Suprapubic skin (tissue), 4 donors: Measurements from ENCODE around the gene ITGB1BP2. TPM values are rescaled to one million over a fixed set of nuclear protein-coding genes. Genes with fewer than 3 reads are reported as not detected.

ENCODE experiments used
- DNase-seq, 2 donors: peaks; one replicate each; pipeline ENCODE4 v3.0.0-alpha.2; 2019; ENCODE audit warnings: low spot score in 2 of 2
- H3K27ac ChIP-seq: fragments of 200-600 bp; sonication (generic); one replicate; pipeline ENCODE4 v1.5.1; 2019
- H3K27me3 ChIP-seq: fragments of 200-600 bp; sonication (generic); one replicate; pipeline ENCODE4 v1.5.1; 2019
- H3K36me3 ChIP-seq: fragments of 200-600 bp; sonication (generic); one replicate; pipeline ENCODE4 v1.5.1; 2019
- H3K4me1 ChIP-seq: fragments of 200-600 bp; sonication (generic); one replicate; pipeline ENCODE4 v1.5.1; 2019
- H3K4me3 ChIP-seq: fragments of 200-600 bp; sonication (generic); one replicate; pipeline ENCODE4 v1.5.1; 2019; ENCODE audit warnings: mild to moderate bottlenecking
- H3K9me3 ChIP-seq: fragments of 200-600 bp; sonication (generic); one replicate; pipeline ENCODE4 v1.5.1; 2019
- EP300 ChIP-seq: sonication (generic); formaldehyde crosslinking; IDR thresholded peaks from one replicate; pipeline ENCODE4 v1.6.1; 2017; ENCODE audit warnings: antibody characterized with exemption
- POLR2A ChIP-seq, 2 donors: fragments of 450-650 bp; IDR thresholded peaks; one replicate each; pipeline ENCODE4 v1.6.1; 2017; ENCODE audit warnings: antibody characterized with exemption in 2 of 2, mild to moderate bottlenecking in 2 of 2, moderate library complexity in 2 of 2
- POLR2AphosphoS5 ChIP-seq, 3 donors: sonication (generic); formaldehyde crosslinking; IDR thresholded peaks; one replicate each; pipeline ENCODE4 v1.6.1; 2017; ENCODE audit warnings: antibody characterized with exemption in 3 of 3
- WGBS: methylation state at CpG from one replicate; pipeline ENCODE4 v1.1.5; 2018; 5-methylcytosine and 5-hydroxymethylcytosine counted together
- total RNA-seq, 4 donors: library from RNA; depleted of rRNA; stranded (reverse); fragments of >200 nt; gene quantifications; one replicate each; pipeline ENCODE4 v1.1.0, GENCODE V29; 2016
- TF ChIP-seq, protein P1 (sequence below), 2 donors: fragments of 200-600 bp in 1 of 2; fragments of 450-650 bp in 1 of 2; sonication (generic) in 1 of 2; IDR thresholded peaks; one replicate each; pipeline ENCODE4 v1.5.1; 2016 to 2019; ENCODE audit warnings: antibody characterized with exemption in 2 of 2, mild to moderate bottlenecking in 1 of 2, moderate library complexity in 1 of 2

ITGB1BP2 gene
- total RNA-seq, 4 donors from 2014 or later = 0.45 to 2.5 (median 0.71) TPM

DNA sequence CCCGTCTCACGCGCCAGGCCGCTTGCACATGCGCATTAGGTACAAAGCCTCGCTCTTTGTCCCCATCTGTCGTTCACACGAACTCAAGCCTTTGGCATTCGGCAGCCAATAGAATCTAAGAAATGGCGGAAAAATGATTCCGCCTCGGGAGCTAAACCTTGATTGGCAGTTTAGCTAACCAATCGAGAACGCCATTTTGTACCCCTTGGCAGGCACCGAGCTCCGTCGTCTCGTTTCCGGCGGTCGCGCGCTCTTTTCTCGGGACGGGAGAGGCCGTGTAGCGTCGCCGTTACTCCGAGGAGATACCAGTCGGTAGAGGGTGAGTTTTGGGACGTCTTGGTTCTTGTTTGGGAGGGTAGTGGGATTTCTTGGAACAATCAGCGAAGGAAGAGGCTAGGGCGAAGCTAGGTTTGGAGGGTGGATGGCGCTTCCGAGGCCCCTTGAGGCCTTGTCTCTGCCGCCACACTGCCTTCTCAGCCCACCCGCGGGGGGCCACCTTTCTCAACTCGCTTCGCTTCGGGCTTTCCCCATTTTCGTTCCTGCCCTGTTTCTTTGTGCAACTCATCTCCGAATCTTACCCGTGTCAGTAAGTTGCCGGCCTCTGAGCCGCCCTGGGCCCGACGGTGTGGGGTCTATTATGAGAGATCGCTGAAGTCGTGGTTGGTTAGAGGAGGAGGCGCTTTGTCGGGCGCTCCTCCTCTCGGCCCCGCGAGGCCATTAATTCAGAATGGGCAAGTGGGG lies 18.0 kb upstream of the ITGB1BP2 start, which contains the start of gene NONO:
TSS of gene NONO (plus strand) at position 233 of the 741 bp plus-strand sequence. CDS start 7,003 bp downstream, outside the sequence.
- Histone ChIP-seq H3K27me3 (no peaks in the 10 kb centered on the region), H3K27ac (peak within 1 kb of the TSS; percentile 94), H3K9me3 (no peaks in the 10 kb centered on the region), H3K36me3 (no peaks in the 10 kb centered on the region), H3K4me1 (peaks cover 17% of the 10 kb centered on the region), H3K4me3 (peak within 1 kb of the TSS; percentile 62)
- 30% methylated on average over 57 of the region's 57 CpGs for WGBS
- DNase-seq = peak; percentile 86 to 89
- peak; percentile 11 to 69 for TF ChIP-seq POLR2A (IDR thresholded peaks at IDR 0.05)
- TF ChIP-seq POLR2AphosphoS5 (IDR thresholded peaks at IDR 0.05) = peak in 2 of 3 donors; percentile 27 to 76
- TF ChIP-seq, protein P1, sequence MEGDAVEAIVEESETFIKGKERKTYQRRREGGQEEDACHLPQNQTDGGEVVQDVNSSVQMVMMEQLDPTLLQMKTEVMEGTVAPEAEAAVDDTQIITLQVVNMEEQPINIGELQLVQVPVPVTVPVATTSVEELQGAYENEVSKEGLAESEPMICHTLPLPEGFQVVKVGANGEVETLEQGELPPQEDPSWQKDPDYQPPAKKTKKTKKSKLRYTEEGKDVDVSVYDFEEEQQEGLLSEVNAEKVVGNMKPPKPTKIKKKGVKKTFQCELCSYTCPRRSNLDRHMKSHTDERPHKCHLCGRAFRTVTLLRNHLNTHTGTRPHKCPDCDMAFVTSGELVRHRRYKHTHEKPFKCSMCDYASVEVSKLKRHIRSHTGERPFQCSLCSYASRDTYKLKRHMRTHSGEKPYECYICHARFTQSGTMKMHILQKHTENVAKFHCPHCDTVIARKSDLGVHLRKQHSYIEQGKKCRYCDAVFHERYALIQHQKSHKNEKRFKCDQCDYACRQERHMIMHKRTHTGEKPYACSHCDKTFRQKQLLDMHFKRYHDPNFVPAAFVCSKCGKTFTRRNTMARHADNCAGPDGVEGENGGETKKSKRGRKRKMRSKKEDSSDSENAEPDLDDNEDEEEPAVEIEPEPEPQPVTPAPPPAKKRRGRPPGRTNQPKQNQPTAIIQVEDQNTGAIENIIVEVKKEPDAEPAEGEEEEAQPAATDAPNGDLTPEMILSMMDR (IDR thresholded peaks at IDR 0.05) = no peak
- no peak for TF ChIP-seq EP300

DNA sequence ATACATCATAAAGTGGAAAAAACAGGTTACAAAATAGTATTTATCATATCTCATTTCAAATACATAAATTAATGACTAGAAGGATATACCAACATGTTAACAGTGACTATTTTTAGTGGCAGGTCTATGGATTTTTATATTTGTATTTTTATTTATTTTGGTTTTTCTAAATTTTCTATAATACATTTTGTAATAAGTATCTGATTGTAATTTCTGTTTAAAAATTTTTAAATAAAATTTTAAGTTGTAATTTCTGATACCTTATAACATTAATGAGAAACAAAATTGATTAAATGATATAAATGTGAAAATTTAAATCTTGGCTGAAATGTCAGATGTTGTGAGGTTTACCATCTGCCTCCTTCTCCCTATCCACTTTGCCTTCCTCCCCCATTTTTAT lies 15.6 kb upstream of the ITGB1BP2 start:
- Histone ChIP-seq H3K27me3 (no peaks in the 10 kb centered on the region), H3K27ac (no peak overlapping the region), H3K36me3 (peaks cover 5% of the 10 kb centered on the region), H3K4me1 (peaks cover 17% of the 10 kb centered on the region), H3K9me3 (no peaks in the 10 kb centered on the region), H3K4me3 (peak overlapping the region; percentile 62)
- no peak for TF ChIP-seq EP300
- no peak for TF ChIP-seq POLR2AphosphoS5 (IDR thresholded peaks at IDR 0.05)
- TF ChIP-seq POLR2A (IDR thresholded peaks at IDR 0.05) = no peak
- TF ChIP-seq, protein P1 (IDR thresholded peaks at IDR 0.05) = no peak
- DNase-seq = no peak

DNA sequence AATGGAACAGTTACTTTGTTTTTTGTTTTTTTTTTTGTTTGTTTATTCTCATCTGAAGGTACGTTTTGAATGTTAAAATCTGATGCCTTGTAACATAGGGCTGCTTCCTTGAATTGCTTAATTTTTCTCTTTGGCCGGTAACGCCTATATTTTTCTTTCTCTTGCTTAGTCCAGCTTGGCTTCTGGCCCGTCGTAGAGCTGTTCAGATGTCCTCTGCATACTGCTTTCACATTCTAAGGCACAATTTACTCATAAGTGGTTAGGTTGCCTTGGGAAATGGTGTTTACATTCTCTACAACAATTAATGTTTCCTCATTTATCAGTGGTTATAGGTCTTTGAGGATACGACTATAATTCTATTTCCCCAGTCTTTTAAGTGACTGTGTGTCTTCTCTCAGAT lies 10.2 kb upstream of the ITGB1BP2 start:
- H3K27ac ChIP-seq = no peak overlapping the region
- no peak overlapping the region for H3K4me3 ChIP-seq
- DNase-seq = no peak
- peaks cover 8% of the 10 kb centered on the region for H3K4me1 ChIP-seq
- no peak for TF ChIP-seq POLR2AphosphoS5 (IDR thresholded peaks at IDR 0.05)
- TF ChIP-seq EP300 = no peak
- TF ChIP-seq POLR2A (IDR thresholded peaks at IDR 0.05) = no peak
- TF ChIP-seq, protein P1 (IDR thresholded peaks at IDR 0.05) = no peak
- H3K27me3 ChIP-seq = no peaks in the 10 kb centered on the region
- H3K9me3 ChIP-seq = no peaks in the 10 kb centered on the region
- WGBS = 71% methylated on average over 6 of the region's 6 CpGs
- H3K36me3 ChIP-seq = peaks cover 57% of the 10 kb centered on the region

DNA sequence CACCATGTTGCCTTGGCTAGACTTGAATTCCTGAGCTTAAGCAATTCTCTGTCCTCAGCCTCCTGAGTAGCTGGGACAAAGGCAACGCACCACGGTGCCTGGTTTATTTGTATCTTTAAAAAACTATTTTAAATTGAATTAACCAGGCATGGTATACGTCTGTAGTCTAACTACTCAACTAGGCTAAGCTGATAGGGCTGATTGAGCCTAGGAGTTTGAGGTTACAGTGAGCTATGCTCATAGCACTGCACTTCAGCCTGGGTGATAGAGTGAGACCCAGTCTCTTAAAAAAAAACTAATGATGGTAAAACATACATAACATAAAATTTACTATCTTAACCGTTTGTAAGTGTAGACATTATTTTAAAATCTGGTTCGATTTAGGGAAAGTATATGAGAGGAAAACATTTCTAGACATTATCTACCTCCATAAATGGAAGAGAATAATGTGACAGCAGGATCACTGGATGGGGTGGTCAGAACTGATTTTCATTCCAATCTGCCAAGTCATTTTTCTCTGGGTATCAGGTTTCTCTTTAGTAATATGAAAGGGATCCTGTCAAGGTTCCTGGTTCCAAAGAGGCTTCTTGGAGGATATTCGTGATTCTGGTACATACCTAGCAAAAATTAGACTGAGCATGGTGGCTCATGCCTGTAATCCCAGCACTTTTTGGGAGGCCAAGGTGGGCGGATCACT lies 8.7 kb upstream of the ITGB1BP2 start:
- TF ChIP-seq, protein P1 (IDR thresholded peaks at IDR 0.05) = no peak
- TF ChIP-seq POLR2A (IDR thresholded peaks at IDR 0.05) (no peak), POLR2AphosphoS5 (IDR thresholded peaks at IDR 0.05) (no peak), EP300 (no peak)

DNA sequence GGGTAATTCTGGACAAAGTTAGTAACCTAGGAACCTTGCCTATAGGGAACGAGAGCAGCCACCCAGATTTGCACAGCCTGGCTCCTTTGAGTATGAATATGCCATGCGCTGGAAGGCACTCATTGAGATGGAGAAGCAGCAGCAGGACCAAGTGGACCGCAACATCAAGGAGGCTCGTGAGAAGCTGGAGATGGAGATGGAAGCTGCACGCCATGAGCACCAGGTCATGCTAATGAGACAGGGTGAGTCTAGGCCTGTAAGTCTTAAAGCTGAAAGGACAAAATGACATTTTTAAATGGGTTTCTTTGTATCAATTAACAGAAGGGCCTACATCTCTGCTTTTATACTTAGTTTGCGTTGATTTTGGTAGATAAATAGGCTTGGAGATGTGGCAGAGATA lies 4.7 kb upstream of the ITGB1BP2 start:
- Histone ChIP-seq H3K4me3 (no peak overlapping the region), H3K27ac (no peak overlapping the region), H3K9me3 (no peaks in the 10 kb centered on the region), H3K36me3 (peaks cover 84% of the 10 kb centered on the region), H3K27me3 (no peaks in the 10 kb centered on the region), H3K4me1 (no peaks in the 10 kb centered on the region)
- DNase-seq = no peak
- 89% methylated on average over 6 of the region's 6 CpGs for WGBS
- TF ChIP-seq EP300 (no peak), POLR2A (IDR thresholded peaks at IDR 0.05) (no peak), POLR2AphosphoS5 (IDR thresholded peaks at IDR 0.05) (no peak)
- TF ChIP-seq, protein P1 (IDR thresholded peaks at IDR 0.05) = no peak

More for the DNA sequence above, 8.7 kb upstream of the ITGB1BP2 start:
- Histone ChIP-seq H3K9me3 (no peaks in the 10 kb centered on the region), H3K4me3 (no peak overlapping the region), H3K27ac (no peak overlapping the region), H3K4me1 (peaks cover 3% of the 10 kb centered on the region), H3K27me3 (no peaks in the 10 kb centered on the region), H3K36me3 (peaks cover 71% of the 10 kb centered on the region)
- no peak for DNase-seq
- WGBS = 84% methylated on average over 7 of the region's 7 CpGs
